ENCODE data around the gene SLC25A15. TPM values are rescaled to one million over a fixed set of nuclear protein-coding genes. Genes with fewer than 3 reads are reported as not detected.
"Not testable (repeated sequence)": the region's sequence is repeated elsewhere in the genome, so short reads cannot be mapped to it uniquely, and the experiment has no call there.

Gene SLC25A15
- total RNA-seq, 1 donor from 2014 or later: 9.0 TPM

DNA sequence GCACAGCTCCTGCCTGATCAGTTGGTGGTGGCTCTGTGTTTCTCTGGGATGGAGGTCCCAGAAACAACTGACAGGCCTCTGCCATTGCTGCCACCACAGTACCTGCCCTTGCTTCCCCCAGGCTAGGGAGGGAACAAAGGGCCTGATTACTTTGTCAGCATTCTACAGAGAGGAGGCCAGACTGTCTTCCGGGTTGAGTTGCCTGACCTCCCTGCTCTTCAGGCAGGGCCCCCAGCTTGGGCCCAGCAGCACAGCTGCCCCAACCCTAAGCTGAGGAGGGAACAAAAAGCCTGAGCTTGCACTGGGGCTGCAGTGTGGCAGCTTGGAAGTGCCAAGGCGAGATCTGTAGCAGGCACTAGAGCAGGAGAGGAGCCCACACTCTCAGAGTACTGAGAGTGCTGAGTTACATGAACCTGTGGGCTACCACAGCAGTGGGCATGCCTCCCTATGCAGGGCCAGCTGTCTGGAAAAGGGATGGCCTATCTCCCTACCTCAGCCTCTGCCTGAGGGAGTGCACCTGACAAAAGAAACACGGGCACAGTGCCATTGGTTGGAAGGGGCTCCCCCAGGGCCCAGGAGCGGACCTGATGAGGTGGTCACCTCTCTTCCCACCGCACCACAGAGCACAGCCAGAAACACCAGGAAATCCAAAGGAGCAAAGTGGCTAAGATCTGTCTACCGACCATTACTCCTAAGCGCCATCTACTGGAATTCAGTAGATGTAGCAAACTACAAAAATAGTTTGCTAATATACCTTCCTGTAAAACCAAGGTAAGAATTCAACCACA is 24.4 kb downstream of the SLC25A15 start:
- no peak for DNase-seq

DNA sequence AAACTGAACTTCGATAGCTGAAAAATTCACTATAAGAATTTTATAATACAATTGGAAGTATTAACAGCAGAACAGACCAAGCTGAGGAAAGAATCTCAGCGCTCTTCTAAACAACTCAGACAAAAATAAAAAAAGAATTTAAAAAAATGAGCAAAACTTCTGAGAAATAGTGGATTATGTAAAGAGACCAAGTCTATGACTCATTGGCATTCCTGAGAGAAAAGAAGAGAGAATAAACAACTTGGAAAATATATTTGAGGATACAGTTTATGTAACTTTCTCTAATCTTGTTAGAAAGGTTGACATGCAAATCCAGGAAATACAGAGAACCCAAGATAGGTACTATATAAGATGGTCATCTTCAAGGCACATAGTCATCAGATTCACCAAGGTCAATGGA is 25.4 kb downstream of the SLC25A15 start:
- no peak for DNase-seq

DNA sequence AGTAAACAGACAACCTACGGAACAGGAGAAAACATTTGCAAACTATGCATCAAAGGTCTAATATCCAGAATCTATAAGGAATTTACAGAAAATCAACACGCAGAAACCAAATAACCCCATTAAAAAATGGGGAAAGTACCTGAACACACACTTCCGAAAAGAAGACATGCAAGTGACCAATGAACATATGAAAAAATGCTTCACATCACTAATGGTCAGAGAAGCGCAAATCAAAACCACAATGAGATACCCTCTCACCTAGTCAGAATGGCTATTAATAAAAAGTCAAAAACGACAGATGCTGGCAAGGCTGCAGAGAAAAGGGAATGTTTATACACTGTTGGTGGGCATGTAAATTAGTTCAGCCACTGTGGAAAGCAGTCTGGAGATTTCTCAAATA is 29.5 kb downstream of the SLC25A15 start:
- DNase-seq: no peak

DNA sequence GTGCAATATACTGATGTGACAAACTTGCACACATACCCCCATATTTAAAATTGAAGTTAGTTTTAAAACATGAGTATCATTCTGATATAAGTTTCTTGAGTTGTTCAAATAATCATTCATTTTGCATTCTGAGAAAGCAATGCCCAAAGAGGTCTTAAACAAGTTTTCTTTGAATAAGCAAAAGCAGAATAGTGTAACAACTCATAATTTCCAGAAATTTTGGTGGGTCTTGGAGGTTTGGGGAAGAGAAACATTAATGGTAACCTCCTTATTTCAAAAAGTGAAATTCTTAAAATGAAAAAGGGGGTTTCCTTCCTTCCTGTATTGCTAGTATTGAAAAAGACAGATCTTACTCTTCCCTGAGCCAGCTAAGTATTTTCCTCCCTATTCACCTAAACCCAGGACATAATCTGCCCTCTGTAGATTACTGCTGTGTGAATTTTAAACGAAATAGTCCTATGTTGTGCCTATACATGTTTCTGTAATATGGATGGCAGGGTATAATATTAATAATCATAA is 30.4 kb downstream of the SLC25A15 start:
- DNase-seq: no peak

DNA sequence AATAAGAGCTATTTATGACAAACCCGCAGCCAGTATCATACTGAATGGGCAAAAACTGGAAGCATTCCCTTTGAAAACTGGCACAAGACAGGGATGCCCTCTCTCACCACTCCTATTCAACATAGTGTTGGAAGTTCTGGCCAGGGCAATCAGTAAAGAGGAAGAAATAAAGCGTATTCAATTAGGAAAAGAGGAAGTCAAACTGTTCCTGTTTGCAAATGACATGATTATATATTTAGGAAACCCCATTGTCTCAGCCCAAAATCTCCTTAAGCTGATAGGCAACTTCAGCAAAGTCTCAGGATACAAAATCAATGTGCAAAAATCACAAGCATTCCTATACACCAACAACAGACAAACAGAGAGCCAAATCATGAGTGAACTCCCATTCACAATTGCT is 50.3 kb downstream of the SLC25A15 start:
- not testable (repeated sequence) for DNase-seq

DNA sequence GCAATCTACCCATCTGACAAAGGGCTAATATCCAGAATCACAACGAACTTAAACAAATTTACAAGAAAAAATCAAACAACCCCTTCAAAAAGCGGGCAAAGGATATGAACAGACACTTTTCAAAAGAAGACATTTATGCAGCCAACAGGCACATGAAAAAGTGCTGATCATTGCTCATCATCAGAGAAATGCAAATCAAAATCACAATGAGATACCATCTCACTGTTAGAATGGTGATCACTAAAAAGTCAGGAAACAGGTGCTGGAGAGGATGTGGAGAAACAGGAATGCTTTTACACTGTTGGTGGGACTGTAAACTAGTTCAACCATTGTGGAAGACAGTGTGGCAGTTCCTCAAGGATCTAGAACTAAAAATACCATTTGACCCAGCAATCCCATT is 51.5 kb downstream of the SLC25A15 start:
- not testable (repeated sequence) for DNase-seq

Small RNA genes lying within 50 kb of the gene (small RNA-seq; reads per million reads assigned to genes)
- not detected for gene MIR621 (ENCODE audit: low replicate concordance)

Other genes with a start within 250 kb of the SLC25A15 start
- gene FOXO1, start 123.0 kb upstream of the SLC25A15 start, total RNA-seq: 23.9 TPM
- 22.2 TPM for gene MRPS31, start 18.4 kb upstream of the SLC25A15 start, total RNA-seq
- 62.8 TPM for gene ELF1, start 229.7 kb downstream of the SLC25A15 start, total RNA-seq

All from skin of body (tissue), 3 donors.